Colonic mucosa (tissue), 4 donors: ENCODE results near the gene PLXDC2. TPM values are rescaled to one million over a fixed set of nuclear protein-coding genes. Genes with fewer than 3 reads are reported as not detected.

Experiments
- DNase-seq: peaks from one replicate; pipeline ENCODE4 v3.0.0-alpha.2; 2020
- H3K27ac ChIP-seq: fragments of 200-600 bp; one replicate; pipeline ENCODE4 v1.8.0; 2021
- H3K27me3 ChIP-seq: fragments of 200-600 bp; one replicate; pipeline ENCODE4 v1.8.0; 2021
- H3K36me3 ChIP-seq: fragments of 200-600 bp; one replicate; pipeline ENCODE4 v1.8.0; 2021
- H3K4me1 ChIP-seq: fragments of 200-600 bp; one replicate; pipeline ENCODE4 v1.8.0; 2021; ENCODE audit warnings: mild to moderate bottlenecking
- H3K4me3 ChIP-seq: fragments of 200-600 bp; one replicate; pipeline ENCODE4 v1.8.0; 2021
- H3K9ac ChIP-seq, 2 donors: one replicate each; pipeline ENCODE4 v1.7.0; 2013; ENCODE audit warnings: control low read depth in 2 of 2, low read depth in 2 of 2, low read length in 2 of 2
- H3K9me3 ChIP-seq: fragments of 200-600 bp; one replicate; pipeline ENCODE4 v1.8.0; 2021
- intact Hi-C: fragments of 100-400 bp; cut with DNase I; formaldehyde crosslinking; loops from one replicate; pipeline ENCODE4 v1.14.1; 2022
- total RNA-seq, 2 donors: library from RNA; stranded (reverse); fragmentation: NEBNext Ultra II Directional in 1 of 2; extraction: Animal tissue kit (Norgen Biotek cat#: 25700) in 1 of 2; gene quantifications; one replicate each; pipeline ENCODE4 v1.2.1, GENCODE V29; 2021
- TF ChIP-seq, protein P1 (sequence below): fragments of 200-600 bp; IDR thresholded peaks from one replicate; pipeline ENCODE4 v1.8.0; 2022; ENCODE audit warnings: antibody characterized with exemption, mild to moderate bottlenecking
- donor health status: healthy.
- donor health status: DM: no; HTN: no; CAD: no.
- donor health status: DM: no; HTN: no; CAD: no.

The PLXDC2 gene
- total RNA-seq, 2 donors from 2014 or later = 12.5 to 22.4 TPM

DNA sequence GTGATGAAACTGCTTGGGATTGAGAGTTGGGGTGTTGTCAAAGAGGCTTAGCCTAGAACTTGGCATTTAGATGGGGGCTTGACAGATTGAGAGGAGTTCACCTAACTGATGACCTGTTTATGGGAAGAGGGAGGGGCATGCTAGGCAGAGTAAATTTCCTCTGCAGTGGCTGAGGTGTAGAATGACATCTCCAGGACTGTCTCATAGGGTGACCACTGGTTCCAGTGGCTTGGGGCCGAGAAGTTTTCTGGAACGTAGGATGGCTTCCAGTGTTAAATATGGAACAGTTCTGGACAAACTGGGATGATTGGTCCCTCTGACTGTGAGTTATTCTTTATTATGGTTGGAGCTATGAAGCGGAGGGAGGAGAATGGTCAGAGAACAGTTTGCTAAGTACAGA lies 186.4 kb downstream of the PLXDC2 start:
- Histone ChIP-seq H3K27me3 (no peaks in the 10 kb centered on the region), H3K4me3 (no peak overlapping the region), H3K27ac (no peak overlapping the region), H3K9me3 (no peaks in the 10 kb centered on the region), H3K4me1 (no peaks in the 10 kb centered on the region), H3K36me3 (no peaks in the 10 kb centered on the region), H3K9ac (no peak overlapping the region)
- no peak for DNase-seq
- TF ChIP-seq, protein P1, sequence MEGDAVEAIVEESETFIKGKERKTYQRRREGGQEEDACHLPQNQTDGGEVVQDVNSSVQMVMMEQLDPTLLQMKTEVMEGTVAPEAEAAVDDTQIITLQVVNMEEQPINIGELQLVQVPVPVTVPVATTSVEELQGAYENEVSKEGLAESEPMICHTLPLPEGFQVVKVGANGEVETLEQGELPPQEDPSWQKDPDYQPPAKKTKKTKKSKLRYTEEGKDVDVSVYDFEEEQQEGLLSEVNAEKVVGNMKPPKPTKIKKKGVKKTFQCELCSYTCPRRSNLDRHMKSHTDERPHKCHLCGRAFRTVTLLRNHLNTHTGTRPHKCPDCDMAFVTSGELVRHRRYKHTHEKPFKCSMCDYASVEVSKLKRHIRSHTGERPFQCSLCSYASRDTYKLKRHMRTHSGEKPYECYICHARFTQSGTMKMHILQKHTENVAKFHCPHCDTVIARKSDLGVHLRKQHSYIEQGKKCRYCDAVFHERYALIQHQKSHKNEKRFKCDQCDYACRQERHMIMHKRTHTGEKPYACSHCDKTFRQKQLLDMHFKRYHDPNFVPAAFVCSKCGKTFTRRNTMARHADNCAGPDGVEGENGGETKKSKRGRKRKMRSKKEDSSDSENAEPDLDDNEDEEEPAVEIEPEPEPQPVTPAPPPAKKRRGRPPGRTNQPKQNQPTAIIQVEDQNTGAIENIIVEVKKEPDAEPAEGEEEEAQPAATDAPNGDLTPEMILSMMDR = no peak
- intact Hi-C loops = loop anchor here (10.0 kb wide), 1 partner anchor 178 kb away; no protein-coding TSS in a partner anchor

DNA sequence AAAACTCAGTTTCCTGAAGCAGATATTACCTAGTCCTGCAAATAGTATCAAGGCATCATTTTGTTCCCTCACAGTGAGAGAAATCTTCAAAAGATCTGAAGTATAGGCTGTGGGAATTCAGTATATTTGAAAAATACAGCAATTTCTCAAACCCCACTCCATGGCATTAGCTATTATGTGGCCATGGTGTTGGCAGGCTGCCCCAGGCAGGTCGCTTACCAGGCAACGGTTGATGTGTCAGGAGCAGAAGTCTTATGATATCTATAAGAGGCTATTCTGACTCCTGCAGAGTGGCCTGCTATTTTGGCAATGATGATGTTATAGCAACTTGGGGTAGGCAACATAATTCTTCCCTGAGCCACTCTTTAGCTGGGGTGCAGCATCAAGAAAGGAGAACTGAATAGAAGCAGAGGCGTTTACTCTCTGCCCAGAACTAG lies 187.9 kb downstream of the PLXDC2 start:
- Histone ChIP-seq H3K4me1 (no peaks in the 10 kb centered on the region), H3K4me3 (no peak overlapping the region), H3K36me3 (no peaks in the 10 kb centered on the region), H3K27ac (peak overlapping the region; percentile 58), H3K9me3 (no peaks in the 10 kb centered on the region), H3K27me3 (no peaks in the 10 kb centered on the region), H3K9ac (no peak overlapping the region)
- DNase-seq = no peak
- TF ChIP-seq, protein P1 = no peak
- intact Hi-C loops = loop anchor here (10.0 kb wide), 1 partner anchor 179 kb away; no protein-coding TSS in a partner anchor

DNA sequence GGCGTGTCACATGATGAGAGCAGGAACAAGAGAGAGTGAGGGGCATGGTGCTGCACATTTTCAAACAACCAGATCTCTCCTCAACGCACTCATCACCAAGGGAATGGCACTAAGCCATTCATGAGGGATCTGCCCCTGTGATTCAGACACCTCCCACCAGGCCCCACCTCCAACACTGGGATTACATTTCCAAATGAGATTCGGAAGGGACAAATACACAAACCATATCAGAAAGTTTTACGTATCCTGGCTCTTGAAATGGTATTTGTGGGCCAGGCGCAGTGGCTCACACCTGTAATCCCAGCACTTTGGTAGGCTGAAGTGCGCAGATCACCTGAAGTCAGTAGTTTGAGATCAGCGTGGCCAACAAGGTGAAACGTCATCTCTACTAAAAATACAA lies 189.4 kb downstream of the PLXDC2 start:
- DNase-seq = no peak
- no peak overlapping the region for H3K4me3 ChIP-seq
- H3K36me3 ChIP-seq = no peaks in the 10 kb centered on the region
- no peaks in the 10 kb centered on the region for H3K27me3 ChIP-seq
- no peak overlapping the region for H3K9ac ChIP-seq
- intact Hi-C loops = loop anchor here (10.0 kb wide), 1 partner anchor 181 kb away; no protein-coding TSS in a partner anchor
- TF ChIP-seq, protein P1 = no peak
- no peaks in the 10 kb centered on the region for H3K4me1 ChIP-seq
- H3K9me3 ChIP-seq = no peaks in the 10 kb centered on the region
- H3K27ac ChIP-seq = no peak overlapping the region

DNA sequence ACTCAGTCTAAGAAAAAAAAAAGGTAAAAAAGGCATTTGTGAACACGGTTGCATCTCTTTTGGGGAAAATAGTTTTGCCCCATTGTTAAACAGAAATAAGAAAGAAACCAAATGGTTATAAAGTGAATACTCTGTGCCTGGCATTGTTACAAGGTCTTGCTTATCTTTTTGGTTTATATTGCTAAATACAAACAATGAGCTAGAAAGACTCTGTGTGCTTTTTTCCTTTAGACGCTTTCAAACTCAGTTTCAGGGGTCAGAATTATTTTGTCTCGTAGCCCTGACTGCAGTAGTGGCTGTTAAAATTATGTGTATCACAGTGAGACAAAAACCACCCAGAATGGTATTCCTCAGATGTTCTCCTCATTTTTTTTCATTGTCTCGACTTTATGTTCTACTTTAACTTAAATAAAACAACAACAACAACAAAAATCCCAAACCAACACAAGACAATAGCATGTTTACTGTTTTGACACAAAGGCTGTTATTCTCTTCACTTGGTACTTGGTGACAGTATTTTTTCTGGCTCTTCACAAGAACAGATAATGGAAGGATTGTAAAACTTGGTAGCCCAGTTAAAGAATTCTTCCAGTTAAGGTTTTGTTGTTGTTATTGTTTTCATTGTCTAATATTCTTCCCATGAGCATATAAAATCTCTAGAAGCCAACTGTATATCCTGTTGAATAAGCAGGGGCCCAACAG lies 190.1 kb downstream of the PLXDC2 start:
- no peak overlapping the region for H3K9ac ChIP-seq
- H3K9me3 ChIP-seq = no peaks in the 10 kb centered on the region
- no peak overlapping the region for H3K4me3 ChIP-seq
- no peaks in the 10 kb centered on the region for H3K4me1 ChIP-seq
- no peak for DNase-seq
- TF ChIP-seq, protein P1 = no peak
- no peak overlapping the region for H3K27ac ChIP-seq
- H3K27me3 ChIP-seq = no peaks in the 10 kb centered on the region
- intact Hi-C loops = loop anchor here (10.0 kb wide), 1 partner anchor 182 kb away; no protein-coding TSS in a partner anchor
- H3K36me3 ChIP-seq = no peaks in the 10 kb centered on the region

DNA sequence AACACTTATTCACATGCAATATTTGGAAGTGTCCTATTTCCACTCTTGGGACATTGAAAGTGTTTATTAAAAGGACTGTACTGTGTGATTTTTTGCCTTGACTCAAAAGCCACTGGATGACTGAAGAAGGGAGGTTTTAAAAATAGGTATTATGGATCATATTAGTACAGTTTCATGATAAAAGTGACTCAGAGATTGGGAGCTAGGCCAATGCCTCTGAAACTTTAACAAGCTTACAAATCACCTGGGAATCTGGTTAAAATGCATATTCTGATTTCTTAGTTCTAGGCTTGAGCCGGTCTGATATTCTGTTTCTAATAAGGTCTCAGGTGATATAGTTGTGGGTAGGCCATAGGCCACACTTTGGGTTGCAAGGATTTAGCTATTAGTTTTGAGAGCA lies 191.2 kb downstream of the PLXDC2 start:
- no peak overlapping the region for H3K4me3 ChIP-seq
- no peaks in the 10 kb centered on the region for H3K27me3 ChIP-seq
- H3K36me3 ChIP-seq = no peaks in the 10 kb centered on the region
- no peak overlapping the region for H3K9ac ChIP-seq
- no peak overlapping the region for H3K27ac ChIP-seq
- no peak for DNase-seq
- H3K9me3 ChIP-seq = no peaks in the 10 kb centered on the region
- intact Hi-C loops = loop anchor here (10.0 kb wide), 1 partner anchor 183 kb away; no protein-coding TSS in a partner anchor
- H3K4me1 ChIP-seq = no peaks in the 10 kb centered on the region
- TF ChIP-seq, protein P1 = no peak
